ENCODE results near the gene USP8.

GRCh38 chr15:50424066-50424890 is at the start of gene USP8:
- TF ChIP-seq CTCF (IDR thresholded peaks at IDR 0.05) (no peak), POLR2A (IDR thresholded peaks at IDR 0.05) (peak; percentile 63)

All from ovary (tissue), 3 donors.